Lower lobe of right lung (tissue), 2 donors: Measurements from ENCODE around the gene HKDC1. TPM values are rescaled to one million over a fixed set of nuclear protein-coding genes. Genes with fewer than 3 reads are reported as not detected.

Experiments used
- ATAC-seq, 2 donors: fragments of 200-7000 bp; cut with Tn5 transposase; one replicate each; pipeline ENCODE4 v1.9.1; 2020 to 2022; ENCODE audit warnings: mild to moderate bottlenecking in 2 of 2, moderate library complexity in 2 of 2
- DNase-seq: peaks from one replicate; pipeline ENCODE4 v3.0.0-alpha.2; 2020
- H3K27ac ChIP-seq: fragments of 200-600 bp; one replicate; pipeline ENCODE4 v1.8.0; 2022
- H3K27me3 ChIP-seq: fragments of 200-600 bp; one replicate; pipeline ENCODE4 v1.8.0; 2022; ENCODE audit warnings: low read depth
- H3K36me3 ChIP-seq: fragments of 200-600 bp; one replicate; pipeline ENCODE4 v1.8.0; 2022; ENCODE audit warnings: mild to moderate bottlenecking
- H3K4me1 ChIP-seq: fragments of 200-600 bp; one replicate; pipeline ENCODE4 v1.8.0; 2022
- H3K4me3 ChIP-seq: fragments of 200-600 bp; one replicate; pipeline ENCODE4 v1.8.0; 2022; ENCODE audit warnings: mild to moderate bottlenecking
- H3K9me3 ChIP-seq: fragments of 200-600 bp; one replicate; pipeline ENCODE4 v1.8.0; 2022
- intact Hi-C: fragments of 100-400 bp; cut with DNase I; formaldehyde crosslinking; loops from one replicate; pipeline ENCODE4 v1.11.0; 2022
- total RNA-seq: library from RNA; stranded (reverse); fragmentation: NEBNext Ultra II Directional; extraction: Animal tissue kit (Norgen Biotek cat#: 25700); gene quantifications from one replicate; pipeline ENCODE4 v1.2.1, GENCODE V29; 2021
- TF ChIP-seq, protein P1 (sequence below): fragments of 200-600 bp; IDR thresholded peaks from one replicate; pipeline ENCODE4 v1.8.0; 2022; ENCODE audit warnings: antibody characterized with exemption, mild to moderate bottlenecking
- donor health status: DM: no; HTN: yes; CAD: no; lungs with severe emphysema.

The HKDC1 gene
- total RNA-seq, 1 donor from 2014 or later = 5.9 TPM

GRCh38 chr10:69179743-69180524, 40.2 kb upstream of the HKDC1 start, which contains the start of gene SUPV3L1:
Gene SUPV3L1, plus strand, starts transcription at chr10:69180234. Its CDS starts 58 bp downstream, at chr10:69180292.
- peak within 1 kb of the TSS; percentile 96 for H3K27ac ChIP-seq
- H3K9me3 ChIP-seq = no peaks in the 10 kb centered on the region
- H3K4me1 ChIP-seq = peaks cover 30% of the 10 kb centered on the region
- no peaks in the 10 kb centered on the region for H3K27me3 ChIP-seq
- intact Hi-C loops = no loop called here
- DNase-seq (peak; percentile 96), ATAC-seq (peak; percentile 98 to 99)
- TF ChIP-seq, protein P1, sequence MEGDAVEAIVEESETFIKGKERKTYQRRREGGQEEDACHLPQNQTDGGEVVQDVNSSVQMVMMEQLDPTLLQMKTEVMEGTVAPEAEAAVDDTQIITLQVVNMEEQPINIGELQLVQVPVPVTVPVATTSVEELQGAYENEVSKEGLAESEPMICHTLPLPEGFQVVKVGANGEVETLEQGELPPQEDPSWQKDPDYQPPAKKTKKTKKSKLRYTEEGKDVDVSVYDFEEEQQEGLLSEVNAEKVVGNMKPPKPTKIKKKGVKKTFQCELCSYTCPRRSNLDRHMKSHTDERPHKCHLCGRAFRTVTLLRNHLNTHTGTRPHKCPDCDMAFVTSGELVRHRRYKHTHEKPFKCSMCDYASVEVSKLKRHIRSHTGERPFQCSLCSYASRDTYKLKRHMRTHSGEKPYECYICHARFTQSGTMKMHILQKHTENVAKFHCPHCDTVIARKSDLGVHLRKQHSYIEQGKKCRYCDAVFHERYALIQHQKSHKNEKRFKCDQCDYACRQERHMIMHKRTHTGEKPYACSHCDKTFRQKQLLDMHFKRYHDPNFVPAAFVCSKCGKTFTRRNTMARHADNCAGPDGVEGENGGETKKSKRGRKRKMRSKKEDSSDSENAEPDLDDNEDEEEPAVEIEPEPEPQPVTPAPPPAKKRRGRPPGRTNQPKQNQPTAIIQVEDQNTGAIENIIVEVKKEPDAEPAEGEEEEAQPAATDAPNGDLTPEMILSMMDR = no peak
- H3K4me3 ChIP-seq = peak within 1 kb of the TSS; percentile 100
- peaks cover 20% of the 10 kb centered on the region for H3K36me3 ChIP-seq

GRCh38 chr10:69180525-69181204, 39.5 kb upstream of the HKDC1 start:
- H3K4me1 ChIP-seq = peaks cover 30% of the 10 kb centered on the region
- peak overlapping the region; percentile 100 for H3K4me3 ChIP-seq
- H3K36me3 ChIP-seq = peaks cover 21% of the 10 kb centered on the region
- no peak for ATAC-seq
- peak overlapping the region; percentile 96 for H3K27ac ChIP-seq
- DNase-seq = no peak
- no peaks in the 10 kb centered on the region for H3K27me3 ChIP-seq
- intact Hi-C loops = no loop called here
- H3K9me3 ChIP-seq = no peaks in the 10 kb centered on the region
- TF ChIP-seq, protein P1 = no peak

- Histone ChIP-seq H3K36me3 (peaks cover 28% of the 10 kb centered on the region), H3K4me1 (peaks cover 30% of the 10 kb centered on the region), H3K27ac (no peak overlapping the region), H3K9me3 (no peaks in the 10 kb centered on the region), H3K27me3 (no peaks in the 10 kb centered on the region), H3K4me3 (peak overlapping the region; percentile 100)
- intact Hi-C loops = no loop called here
- ATAC-seq (no peak), DNase-seq (no peak)
- TF ChIP-seq, protein P1 = no peak
These were observed 38.7 kb upstream of the HKDC1 start for GRCh38 chr10:69181433-69181832.

GRCh38 chr10:69182005-69182404, 38.1 kb upstream of the HKDC1 start:
- intact Hi-C loops = no loop called here
- Histone ChIP-seq H3K4me3 (no peak overlapping the region), H3K36me3 (peaks cover 34% of the 10 kb centered on the region), H3K27ac (no peak overlapping the region), H3K9me3 (no peaks in the 10 kb centered on the region), H3K4me1 (peaks cover 30% of the 10 kb centered on the region), H3K27me3 (no peaks in the 10 kb centered on the region)
- DNase-seq (no peak), ATAC-seq (no peak)
- TF ChIP-seq, protein P1 = no peak

- no peak overlapping the region for H3K4me3 ChIP-seq
- peaks cover 11% of the 10 kb centered on the region for H3K4me1 ChIP-seq
- no peak overlapping the region for H3K27ac ChIP-seq
- no peaks in the 10 kb centered on the region for H3K9me3 ChIP-seq
- H3K36me3 ChIP-seq = peaks cover 79% of the 10 kb centered on the region
- no peaks in the 10 kb centered on the region for H3K27me3 ChIP-seq
- DNase-seq (no peak), ATAC-seq (no peak)
- TF ChIP-seq, protein P1 = no peak
- intact Hi-C loops = no loop called here
These were observed 33.6 kb upstream of the HKDC1 start for GRCh38 chr10:69186524-69186923.
